ENCODE results near the gene TAOK3. TPM values are rescaled to one million over a fixed set of nuclear protein-coding genes. Genes with fewer than 3 reads are reported as not detected.

The TAOK3 gene
- total and polyA plus RNA-seq, 4 donors: 6.7 to 28.6 (median 19.5) TPM

DNA sequence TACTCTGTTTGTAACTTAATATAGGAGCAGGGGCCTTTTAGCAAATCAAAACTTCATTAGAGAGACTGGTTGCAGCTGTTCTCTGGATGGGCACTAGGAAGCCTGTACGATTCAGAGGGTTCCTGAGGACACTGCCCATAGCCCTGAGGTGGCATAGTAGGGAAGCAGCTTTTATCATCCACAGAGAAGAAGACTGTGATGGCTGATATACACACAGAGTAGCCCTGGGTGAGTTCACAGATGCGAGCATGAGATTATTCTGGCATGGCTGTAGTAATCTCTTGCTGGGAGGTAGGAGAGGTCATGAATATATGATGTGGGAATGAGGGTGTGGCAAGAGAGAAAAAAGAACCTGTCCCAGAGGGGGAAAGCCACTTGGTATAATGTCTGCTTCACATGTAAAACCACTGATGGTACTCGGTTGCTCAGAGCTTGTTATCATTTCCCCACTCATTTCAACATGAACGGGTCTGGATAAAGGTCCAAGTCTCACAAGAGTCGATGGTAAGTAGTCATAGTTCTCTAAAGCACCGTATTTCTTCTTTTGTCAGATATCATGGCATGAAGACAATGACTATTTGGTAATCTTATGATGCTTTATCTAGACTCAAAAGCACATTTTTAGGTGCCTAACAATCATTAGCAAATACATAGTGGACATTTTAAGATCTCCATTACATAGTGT is 184.8 kb downstream of the TAOK3 start (continued):
- TF ChIP-seq, protein P1, sequence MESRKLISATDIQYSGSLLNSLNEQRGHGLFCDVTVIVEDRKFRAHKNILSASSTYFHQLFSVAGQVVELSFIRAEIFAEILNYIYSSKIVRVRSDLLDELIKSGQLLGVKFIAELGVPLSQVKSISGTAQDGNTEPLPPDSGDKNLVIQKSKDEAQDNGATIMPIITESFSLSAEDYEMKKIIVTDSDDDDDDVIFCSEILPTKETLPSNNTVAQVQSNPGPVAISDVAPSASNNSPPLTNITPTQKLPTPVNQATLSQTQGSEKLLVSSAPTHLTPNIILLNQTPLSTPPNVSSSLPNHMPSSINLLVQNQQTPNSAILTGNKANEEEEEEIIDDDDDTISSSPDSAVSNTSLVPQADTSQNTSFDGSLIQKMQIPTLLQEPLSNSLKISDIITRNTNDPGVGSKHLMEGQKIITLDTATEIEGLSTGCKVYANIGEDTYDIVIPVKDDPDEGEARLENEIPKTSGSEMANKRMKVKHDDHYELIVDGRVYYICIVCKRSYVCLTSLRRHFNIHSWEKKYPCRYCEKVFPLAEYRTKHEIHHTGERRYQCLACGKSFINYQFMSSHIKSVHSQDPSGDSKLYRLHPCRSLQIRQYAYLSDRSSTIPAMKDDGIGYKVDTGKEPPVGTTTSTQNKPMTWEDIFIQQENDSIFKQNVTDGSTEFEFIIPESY (IDR thresholded peaks at IDR 0.05): no peak

DNA sequence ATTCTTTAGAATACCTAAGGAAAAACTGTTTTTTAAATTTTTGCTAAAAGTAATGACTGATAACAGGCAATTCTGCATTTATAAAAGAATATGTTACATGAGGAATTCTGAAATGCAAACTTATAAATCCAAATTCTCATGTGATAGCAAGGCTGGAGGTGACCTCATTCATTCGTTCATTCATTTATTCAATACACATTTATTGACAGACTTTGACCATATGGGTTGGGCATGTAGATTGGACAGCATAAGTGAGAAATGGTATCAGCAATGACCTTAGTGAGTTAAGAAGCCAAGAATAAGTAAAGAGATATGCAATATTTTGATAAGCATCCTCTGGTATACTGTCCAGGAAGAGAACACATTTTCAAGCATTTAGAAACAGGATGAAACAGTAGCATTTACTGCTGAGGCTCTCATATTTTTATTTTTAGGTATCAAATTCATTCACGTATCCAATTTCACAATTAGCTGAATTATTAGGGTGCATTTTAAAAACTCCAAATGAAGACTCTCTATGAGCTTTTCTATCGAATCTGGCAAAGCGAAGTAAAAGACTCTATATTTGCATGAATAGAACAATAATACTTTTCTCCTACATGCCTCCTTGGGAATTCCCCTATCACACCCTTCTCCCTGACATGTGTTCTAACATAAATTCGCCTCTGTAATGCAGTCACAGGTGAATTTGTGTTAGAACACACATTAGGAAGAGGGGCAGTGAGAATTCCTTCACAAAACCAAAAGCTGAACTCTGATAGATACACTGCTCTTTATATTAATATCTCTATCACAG is 186.9 kb downstream of the TAOK3 start:
- peaks cover 0 to 16% (median 1%) of the 10 kb centered on the region in 4 donors for H3K36me3 ChIP-seq (ENCODE audit: control insufficient read depth in 4 of 4, insufficient read depth in 3 of 4, low read depth in 1 of 4, low read length in 3 of 4)
- no peaks in the 10 kb centered on the region for H3K27me3 ChIP-seq (ENCODE audit: control insufficient read depth in 4 of 4, insufficient read depth in 4 of 4, low read length in 3 of 4)
- TF ChIP-seq FOXA1 (IDR thresholded peaks at IDR 0.05) (no peak), HNF4G (IDR thresholded peaks at IDR 0.05) (no peak), GABPA (IDR thresholded peaks at IDR 0.05 in 1 of 2, conservative IDR thresholded peaks at IDR 0.05 in 1 of 2) (no peak), JUND (IDR thresholded peaks at IDR 0.05) (no peak)
- H3K9me3 ChIP-seq (ENCODE audit: control insufficient read depth in 4 of 4, low read length in 3 of 4): no peaks in the 10 kb centered on the region
- no peak overlapping the region for H3K4me3 ChIP-seq (ENCODE audit: low read depth in 1 of 3, low read length in 3 of 3)
- no peak overlapping the region for H3K27ac ChIP-seq (ENCODE audit: low read depth in 1 of 2, low read length in 2 of 2)
- no peak overlapping the region for H3K9ac ChIP-seq (ENCODE audit: low read depth in 1 of 2, low read length in 2 of 2)
- WGBS: 79% methylated on average over 5 of the region's 5 CpGs
- H3K4me1 ChIP-seq (ENCODE audit: control insufficient read depth in 4 of 4, insufficient read depth in 4 of 4, low read length in 3 of 4): peaks cover 1 to 15% (median 8%) of the 10 kb centered on the region in 4 donors
- no peak for DNase-seq (ENCODE audit: low spot score)

DNA sequence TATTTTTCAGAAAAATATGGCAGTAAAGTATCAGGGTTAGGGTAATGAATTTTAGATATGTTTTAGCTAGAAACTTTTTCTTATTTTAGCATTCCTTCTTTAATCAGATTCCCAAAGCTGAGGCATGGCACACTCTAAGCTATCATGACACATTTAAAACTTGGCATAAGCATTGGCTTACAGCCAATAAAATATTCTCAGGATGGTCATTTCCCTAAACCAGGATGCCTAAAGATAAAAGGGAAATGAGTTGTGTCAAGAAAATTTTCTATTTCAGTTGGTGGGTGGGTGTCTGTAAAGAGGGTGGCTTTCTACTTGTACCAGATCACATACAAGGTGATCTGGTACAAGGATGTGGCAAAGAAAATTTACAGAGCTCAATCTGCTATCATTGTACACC is 189.0 kb downstream of the TAOK3 start:
- H3K9ac ChIP-seq (ENCODE audit: low read depth in 1 of 2, low read length in 2 of 2): no peak overlapping the region
- no peaks in the 10 kb centered on the region for H3K9me3 ChIP-seq (ENCODE audit: control insufficient read depth in 4 of 4, low read length in 3 of 4)
- no peak for TF ChIP-seq EGR1 (IDR thresholded peaks at IDR 0.05; ENCODE audit: low read depth in 2 of 2)
- TF ChIP-seq, protein P2, sequence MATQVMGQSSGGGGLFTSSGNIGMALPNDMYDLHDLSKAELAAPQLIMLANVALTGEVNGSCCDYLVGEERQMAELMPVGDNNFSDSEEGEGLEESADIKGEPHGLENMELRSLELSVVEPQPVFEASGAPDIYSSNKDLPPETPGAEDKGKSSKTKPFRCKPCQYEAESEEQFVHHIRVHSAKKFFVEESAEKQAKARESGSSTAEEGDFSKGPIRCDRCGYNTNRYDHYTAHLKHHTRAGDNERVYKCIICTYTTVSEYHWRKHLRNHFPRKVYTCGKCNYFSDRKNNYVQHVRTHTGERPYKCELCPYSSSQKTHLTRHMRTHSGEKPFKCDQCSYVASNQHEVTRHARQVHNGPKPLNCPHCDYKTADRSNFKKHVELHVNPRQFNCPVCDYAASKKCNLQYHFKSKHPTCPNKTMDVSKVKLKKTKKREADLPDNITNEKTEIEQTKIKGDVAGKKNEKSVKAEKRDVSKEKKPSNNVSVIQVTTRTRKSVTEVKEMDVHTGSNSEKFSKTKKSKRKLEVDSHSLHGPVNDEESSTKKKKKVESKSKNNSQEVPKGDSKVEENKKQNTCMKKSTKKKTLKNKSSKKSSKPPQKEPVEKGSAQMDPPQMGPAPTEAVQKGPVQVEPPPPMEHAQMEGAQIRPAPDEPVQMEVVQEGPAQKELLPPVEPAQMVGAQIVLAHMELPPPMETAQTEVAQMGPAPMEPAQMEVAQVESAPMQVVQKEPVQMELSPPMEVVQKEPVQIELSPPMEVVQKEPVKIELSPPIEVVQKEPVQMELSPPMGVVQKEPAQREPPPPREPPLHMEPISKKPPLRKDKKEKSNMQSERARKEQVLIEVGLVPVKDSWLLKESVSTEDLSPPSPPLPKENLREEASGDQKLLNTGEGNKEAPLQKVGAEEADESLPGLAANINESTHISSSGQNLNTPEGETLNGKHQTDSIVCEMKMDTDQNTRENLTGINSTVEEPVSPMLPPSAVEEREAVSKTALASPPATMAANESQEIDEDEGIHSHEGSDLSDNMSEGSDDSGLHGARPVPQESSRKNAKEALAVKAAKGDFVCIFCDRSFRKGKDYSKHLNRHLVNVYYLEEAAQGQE (IDR thresholded peaks at IDR 0.05): no peak
- no peak for TF ChIP-seq HNF4G (IDR thresholded peaks at IDR 0.05)
- TF ChIP-seq, protein P1 (IDR thresholded peaks at IDR 0.05): no peak
- TF ChIP-seq RXRA (IDR thresholded peaks at IDR 0.05): no peak
- no peak for TF ChIP-seq GABPA (IDR thresholded peaks at IDR 0.05 in 1 of 2, conservative IDR thresholded peaks at IDR 0.05 in 1 of 2)
- peaks cover 1 to 15% (median 8%) of the 10 kb centered on the region in 4 donors for H3K4me1 ChIP-seq (ENCODE audit: control insufficient read depth in 4 of 4, insufficient read depth in 4 of 4, low read length in 3 of 4)
- DNase-seq (ENCODE audit: low spot score): no peak
- peaks cover 0 to 9% (median 6%) of the 10 kb centered on the region in 4 donors for H3K36me3 ChIP-seq (ENCODE audit: control insufficient read depth in 4 of 4, insufficient read depth in 3 of 4, low read depth in 1 of 4, low read length in 3 of 4)
- no peak overlapping the region for H3K4me3 ChIP-seq (ENCODE audit: low read depth in 1 of 3, low read length in 3 of 3)
- H3K27ac ChIP-seq (ENCODE audit: low read depth in 1 of 2, low read length in 2 of 2): peak overlapping the region; percentile 51 to 56
- no peaks in the 10 kb centered on the region for H3K27me3 ChIP-seq (ENCODE audit: control insufficient read depth in 4 of 4, insufficient read depth in 4 of 4, low read length in 3 of 4)
